NCI-H1417 treated with DMSO at 0.1 percent for 48 hours (cell line): ENCODE results near the gene RGS11.
"Not testable (repeated sequence)": the region's sequence is repeated elsewhere in the genome, so short reads cannot be mapped to it uniquely, and the experiment has no call there.

Experiments used
- DNase-seq: peaks from one replicate; lab custom pipeline; 2025; lab: John Stamatoyannopoulos, UW

The RGS11 gene

DNA sequence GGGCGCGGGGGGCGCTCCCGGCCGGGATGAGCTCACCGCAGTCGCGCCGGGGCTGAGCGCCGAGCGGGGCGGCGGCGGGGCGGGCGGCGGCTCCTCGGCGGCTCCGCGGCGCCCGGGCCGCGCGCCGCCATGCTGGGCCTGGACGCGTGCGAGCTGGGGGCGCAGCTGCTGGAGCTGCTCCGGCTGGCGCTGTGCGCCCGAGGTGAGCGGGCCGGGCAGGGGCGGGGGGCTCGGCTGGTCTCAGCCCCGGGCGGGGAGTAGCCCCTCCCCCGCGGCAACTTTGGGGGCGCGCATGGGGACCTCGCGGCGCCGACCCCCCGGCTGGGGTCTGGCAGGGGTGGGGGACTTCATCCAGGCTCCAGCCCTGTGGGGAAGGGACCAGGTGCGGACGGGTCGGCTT lies 4.8 kb upstream of the RGS11 start, which contains the start of gene ARHGDIG:
TSS of gene ARHGDIG (plus strand) at position 40 of the 400 bp plus-strand sequence. CDS start at position 130, 90 bp downstream.
- no peak for DNase-seq

DNA sequence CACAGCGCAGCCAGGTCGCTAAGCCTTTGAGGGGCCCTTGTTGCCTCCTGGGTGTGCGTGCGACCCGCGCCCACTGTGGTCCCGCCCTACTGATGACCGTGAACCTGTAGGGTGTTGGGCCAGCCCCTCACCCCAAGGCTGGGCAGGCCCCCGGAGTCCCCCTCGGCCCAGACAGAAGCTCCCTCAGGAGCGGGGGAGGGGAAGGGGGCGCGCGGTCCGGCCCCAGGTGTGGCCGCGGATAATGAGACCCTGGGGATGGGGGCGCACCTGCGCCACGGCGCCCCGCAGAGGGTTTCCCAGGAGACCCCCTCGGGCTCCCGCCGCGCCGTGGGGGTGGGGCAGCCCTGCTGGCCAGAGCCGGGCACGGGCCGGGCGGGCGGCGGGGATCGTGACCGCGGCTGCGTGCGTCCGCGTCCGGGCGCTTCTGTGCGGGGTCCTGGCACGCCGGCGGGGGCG lies 4.3 kb upstream of the RGS11 start:
- DNase-seq: no peak

DNA sequence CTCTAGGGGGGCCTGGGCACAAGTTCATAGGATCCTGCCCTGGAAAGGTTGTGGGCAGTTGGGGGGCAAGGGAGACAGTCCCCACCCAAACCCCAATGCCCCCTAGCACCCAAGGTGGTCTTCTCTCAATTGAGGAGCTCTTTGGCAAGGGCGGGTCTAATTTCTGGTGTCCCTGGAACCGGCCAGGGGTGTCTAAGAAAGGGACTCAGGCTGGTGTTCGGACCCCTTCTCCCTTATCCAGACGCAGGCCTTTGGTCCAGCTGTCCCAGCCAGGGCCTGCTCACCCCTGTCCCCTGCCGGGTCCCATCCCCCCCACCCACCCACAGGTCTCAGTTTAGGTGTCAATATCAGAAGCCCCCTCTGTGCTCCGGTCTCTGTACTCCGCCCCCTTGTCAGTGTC lies 3.8 kb upstream of the RGS11 start:
- no peak for DNase-seq

DNA sequence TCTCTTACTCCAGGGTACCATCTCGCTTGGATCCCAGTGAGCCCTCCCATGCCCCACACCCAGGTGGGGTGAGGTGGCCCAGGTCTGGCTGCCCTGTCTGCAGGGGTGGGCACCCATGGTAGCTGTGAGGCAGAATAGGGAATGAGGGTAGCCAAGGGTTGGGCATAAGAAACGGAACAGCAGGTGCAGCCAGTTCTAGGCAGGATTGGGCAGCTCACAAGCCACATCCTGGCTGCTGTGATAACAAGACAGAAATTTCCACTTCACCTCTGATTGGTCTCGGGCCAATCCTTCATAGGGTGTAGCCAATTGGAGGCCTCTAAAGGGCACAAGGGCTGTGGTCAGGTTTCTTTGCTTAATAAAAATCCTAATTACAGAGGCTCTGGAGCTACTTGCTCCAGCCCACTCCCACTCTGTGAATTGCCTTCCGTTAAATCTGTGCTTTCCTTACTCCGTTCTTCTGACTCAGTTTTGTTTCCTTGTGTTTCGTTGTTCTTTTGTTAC lies 3.2 kb upstream of the RGS11 start:
- DNase-seq: no peak

DNA sequence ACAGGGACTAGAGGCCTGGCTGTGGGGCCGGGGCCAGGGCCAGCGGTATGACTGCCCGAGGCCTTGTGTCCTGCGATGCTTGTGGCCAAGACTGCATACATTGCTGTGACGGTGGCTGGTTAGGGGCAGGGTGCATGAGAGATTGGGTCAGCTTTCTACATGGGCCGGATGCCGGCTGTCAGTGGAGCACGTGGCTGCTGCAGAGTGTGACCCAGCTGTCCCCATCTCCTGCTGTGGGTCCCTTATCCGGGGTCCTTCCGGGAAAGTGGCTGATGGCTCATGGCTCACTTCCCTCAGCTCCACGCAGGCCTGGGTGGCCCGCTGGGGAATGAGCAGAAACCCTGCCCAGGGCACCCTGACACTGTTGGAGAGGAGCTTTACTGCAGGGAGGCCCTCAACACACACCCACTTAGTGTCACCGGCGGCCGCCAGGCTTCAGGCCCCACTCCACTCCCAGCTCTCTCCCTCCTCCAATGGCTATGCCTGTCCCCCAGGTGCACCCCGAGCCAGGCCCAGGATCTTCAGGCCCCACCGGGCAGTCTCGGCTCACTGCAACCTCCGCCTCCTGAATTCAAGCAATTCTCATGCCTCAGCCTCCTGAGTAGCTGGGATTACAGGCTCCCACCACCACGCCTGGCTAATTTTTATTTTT lies 808 bp upstream of the RGS11 start:
- no peak for DNase-seq

DNA sequence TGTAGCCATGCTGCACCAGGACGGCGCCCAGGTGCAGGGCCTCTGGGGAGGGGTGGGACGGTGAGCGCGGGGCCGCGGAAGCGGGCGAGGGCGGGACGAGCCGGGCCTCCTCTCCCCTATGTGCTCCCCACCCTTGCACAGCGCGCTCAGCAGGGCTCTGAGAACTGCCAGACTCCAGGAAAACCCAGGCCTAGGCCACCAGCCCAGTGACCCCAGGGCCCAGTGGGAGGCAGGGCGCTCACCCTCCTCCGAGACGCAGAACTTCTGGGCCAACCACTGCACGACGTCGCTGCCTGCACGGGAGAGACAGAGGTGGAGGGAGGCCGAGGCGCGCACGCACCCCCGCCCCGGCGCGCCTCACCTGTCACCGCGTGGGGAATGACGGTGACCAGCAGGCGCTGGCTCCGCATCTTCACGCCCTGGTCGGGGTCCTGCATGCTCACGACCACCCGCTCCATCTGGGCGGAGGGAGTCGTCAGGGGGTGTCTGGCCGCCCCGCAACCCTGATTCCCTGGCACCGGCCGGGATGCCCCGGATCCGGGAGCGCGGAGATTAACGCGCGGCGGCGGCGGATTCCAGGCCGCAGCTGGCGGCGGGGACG lies 603 bp downstream of the RGS11 start:
- no peak for DNase-seq

DNA sequence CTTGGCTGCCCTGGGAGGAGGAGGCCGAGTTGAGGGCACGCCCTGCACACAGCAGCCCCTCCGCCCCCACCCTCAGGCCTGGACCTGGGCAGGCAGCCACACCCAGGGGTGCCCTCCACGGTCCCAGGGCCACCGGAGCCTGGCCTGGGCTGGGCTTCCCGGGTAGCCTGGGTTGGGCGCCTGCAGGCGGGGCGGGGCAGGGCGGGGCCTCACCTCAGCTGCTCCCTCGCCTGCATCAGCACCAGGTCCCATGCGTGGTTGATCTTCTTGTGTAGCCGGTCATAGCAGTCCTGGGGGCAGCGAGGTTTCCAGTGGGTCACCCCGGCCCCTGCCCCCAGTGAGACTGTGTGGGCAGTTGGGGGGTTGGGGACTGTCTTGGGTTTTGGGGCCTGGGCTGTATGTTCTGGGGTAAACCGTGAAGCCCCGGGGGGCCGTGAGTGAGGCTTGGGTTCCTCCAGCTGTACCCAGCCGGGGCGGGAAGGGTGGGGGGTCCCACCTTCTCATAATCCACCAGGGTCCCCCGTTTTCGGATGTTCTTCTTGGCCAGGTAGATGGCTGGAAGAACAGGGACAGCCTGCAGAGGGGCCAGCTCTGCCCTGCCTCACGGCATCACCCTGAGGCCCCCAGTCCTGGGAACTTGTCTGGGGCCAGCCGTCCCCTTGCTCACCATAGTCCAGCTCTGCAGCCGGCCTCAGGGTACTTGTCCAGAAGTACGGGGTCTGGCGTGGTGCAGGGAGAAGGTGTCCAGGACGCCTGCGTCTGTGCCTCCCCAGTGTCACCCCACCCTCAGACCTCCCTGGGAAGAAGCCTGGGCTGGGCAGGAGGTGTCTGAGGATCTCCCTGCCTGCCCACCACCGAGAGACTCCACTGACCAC lies 2.0 kb downstream of the RGS11 start:
- DNase-seq: no peak

DNA sequence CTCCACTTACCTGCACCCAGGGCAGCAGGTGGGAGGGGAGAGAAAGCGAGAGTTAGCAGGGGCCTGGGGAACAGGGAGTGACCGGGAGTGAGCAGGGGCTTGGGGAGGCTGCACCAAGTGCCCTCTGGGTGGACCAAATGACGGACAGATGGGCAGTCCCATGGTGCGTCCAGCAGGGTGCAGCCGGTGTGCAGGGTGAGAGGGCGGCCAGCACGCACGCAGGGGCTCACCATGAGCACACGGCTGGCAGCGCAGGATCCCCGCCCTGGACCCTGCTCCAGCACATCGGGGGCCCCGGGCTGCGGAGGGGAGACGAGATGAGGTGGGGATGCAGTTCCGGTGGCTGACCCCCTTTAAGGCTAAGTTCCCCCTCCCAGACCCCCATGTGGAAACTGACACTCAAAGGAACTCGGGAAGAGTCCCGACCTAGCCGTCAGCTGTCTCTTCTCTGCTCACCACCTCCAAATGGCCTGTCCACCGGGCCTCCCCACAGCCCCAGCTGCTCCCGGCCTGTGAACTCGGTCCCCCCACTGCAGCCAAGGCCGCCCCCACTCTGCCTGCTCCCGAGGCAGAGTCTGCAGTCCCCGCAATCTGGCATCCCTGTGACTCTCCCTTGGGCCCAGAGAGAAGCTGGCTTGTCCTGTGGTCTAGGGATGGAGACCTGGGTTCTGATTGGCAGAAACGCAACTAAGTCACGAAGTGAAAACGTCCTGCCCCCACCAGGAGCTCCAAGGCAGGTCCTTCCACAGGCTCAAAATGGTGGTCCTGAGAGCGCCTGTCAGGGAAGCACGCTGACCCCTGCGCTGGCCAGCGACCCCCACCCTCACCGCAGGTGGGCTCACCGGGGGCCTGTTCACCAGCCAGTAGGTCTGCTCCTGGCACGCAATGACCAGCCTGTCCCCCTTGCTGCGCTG lies 2.9 kb downstream of the RGS11 start:
- no peak for DNase-seq

DNA sequence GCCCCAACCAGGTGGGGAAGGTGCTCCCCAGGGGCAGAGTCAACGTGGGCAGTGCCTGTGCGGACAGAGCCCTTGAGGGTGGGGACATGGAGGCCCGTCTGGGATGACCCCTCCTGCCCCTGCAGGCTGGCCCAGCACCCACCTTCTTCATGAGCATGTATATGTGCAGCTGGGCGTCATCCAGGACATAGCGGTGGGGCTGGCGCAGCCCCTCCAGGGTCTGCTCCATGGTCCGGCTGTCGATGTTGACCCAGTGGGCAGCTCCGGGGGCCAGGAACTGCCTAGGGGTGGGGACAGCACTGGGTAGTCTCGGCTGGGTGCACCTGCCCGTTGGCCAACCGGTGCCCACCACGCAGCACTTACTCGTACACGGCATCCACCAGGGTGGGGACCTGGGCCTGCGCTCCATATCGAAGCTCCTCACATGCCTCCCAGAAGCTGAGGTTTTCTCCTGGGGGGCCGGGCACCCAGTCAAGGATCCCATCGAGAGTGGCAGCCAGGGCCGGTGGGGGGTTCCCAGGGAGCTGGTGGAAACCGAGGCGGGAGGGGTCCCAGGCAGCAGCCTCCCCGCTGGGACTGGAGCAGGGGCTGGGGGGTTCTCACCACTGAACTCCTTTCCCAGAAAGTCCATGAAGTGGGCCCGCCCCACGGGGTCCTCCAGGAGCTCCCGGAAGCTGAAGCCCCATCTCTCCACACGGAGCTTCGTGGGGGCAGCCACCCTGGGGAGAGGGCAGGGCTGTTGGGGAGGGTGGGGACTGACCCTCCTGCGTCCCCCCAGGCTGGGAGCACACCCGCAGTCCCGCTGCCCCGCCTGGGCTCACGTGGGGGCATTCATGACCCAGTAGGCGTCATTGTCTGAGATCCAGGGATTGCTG lies 5.1 kb downstream of the RGS11 start:
- no peak for DNase-seq

DNA sequence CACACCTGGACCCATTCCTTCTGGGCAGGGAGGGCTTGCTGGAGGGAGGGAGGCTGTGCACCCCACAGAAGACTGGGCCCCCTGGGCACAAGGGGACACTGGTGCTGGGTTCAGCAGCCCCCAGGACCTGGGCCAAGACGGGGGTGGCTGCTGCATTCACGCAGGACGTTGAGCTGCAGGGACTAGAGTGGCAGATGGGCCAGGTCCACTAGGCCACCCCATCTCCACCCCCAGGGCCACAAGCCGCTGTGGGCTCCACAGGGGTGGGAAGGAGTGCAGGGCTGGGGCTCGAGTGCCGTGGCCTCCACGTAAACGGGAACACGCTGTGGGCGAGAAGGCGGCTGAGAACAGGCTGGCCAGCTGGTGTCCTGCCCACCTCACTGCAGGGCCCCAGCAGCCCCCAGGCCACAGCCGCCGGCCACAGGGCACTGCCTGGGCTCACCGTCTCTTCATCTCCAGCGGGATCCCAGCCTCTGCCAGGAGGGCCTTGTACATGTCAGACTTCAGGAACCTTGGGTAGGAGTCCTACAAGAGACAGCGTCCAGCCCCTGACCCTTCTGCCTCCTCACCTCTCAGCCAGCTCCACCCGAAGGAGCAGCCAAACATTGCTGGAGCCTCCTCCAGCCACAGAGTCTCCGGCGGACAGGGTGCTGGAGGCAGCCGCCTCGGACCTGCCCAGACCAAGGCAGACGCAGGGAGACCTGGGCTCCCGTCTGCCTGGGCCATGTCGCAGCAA lies 6.5 kb downstream of the RGS11 start:
- DNase-seq: no peak

DNA sequence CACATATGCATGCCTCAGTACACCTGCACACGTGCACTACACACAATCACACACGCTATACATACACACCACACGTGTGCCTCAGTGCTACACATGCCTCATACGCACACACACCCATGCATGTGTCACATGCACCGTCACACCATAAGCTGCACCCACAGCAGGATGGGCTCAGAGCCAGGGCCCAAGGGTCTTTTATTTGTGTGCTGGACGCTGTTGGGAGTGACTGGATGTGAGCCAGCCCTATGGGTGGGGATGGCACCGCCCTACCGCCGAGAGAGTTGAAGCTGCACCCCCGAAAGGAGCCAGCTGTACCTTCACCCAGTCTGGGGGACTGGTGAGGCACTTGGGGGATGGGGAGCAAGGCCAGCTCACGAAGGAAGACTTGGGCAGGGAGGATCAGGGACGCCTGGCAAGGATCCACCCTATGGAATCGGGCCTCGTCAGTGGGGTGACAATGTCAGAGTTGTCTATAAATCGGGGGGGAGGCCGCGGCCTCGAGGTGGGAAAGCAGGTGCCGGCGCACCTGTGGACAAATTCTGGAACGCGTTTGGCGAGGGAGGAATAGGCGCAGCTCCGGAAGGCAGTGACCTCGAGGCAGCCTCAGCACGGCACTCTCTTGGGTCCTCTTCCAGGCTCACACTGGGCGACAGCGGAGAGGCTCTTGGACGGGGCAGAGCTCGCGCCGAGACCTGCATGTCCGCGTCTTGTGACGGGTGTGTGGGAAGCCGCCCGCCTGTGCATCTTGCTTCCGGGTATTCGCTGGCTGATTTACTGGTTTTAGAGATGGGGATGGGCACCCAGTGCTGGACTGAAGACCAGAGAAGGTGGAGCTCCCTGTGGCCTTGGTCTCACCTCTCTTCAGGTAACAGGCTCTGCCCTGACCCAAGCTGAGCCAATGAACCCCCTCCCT lies 7.3 kb downstream of the RGS11 start:
- no peak for DNase-seq

DNA sequence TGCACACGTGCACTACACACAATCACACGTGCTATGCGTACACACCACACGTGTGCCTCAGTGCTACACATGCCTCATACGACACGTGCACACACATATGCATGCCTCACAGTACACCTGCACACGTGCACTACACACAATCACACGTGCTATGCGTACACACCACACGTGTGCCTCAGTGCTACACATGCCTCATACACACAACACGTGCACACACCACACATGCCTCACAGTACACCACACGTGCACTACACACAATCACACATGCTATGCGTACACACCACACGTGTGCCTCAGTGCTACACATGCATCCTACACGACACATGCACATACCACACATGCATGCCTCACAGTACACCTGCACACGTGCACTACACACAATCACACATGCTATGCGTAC lies 8.2 kb downstream of the RGS11 start:
- not testable (repeated sequence) for DNase-seq

DNA sequence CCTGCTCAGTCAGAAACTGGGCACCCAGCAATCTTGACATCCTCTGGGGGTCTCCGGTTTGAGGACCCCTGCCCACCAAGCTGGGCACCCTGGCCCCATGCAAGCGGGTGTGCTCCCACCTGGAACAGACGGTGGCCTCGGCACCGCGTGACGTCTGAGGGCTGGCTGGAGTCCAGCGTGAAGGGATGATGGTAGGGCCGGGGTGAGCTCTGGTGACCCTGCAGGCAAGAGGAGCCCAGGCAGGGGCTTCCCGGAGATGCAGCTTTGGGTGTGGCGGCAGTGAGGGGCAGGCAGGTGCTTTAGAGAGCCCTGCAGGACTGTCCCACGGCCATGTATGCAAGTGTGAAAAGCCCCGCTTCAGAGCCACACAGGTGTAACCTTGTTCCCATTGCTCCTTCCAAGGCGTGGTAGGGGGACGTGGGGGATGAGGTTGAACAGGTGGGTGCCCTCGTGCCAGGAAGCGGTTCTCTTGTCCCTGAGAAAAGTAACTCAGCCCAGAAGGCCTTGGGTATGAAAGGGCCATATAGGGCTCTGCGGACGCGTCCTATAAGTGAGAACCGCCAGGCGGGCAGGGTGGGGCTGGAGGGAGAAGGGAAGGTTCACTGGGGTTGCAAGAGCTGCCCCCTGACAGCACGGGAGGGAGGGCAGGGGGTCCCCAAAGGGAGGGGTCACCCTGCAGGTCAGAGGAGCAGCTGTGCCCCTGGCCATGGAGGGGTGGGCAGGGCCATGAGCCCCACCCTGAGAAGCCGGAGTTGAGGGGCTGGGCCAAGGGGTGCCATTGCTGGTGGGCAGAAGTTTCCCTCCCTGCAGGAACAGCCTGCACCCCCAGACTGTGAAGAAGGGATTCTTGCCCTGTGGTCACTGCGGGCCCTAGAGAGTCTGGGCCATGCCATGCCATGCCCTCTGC lies 9.2 kb downstream of the RGS11 start:
- no peak for DNase-seq

DNA sequence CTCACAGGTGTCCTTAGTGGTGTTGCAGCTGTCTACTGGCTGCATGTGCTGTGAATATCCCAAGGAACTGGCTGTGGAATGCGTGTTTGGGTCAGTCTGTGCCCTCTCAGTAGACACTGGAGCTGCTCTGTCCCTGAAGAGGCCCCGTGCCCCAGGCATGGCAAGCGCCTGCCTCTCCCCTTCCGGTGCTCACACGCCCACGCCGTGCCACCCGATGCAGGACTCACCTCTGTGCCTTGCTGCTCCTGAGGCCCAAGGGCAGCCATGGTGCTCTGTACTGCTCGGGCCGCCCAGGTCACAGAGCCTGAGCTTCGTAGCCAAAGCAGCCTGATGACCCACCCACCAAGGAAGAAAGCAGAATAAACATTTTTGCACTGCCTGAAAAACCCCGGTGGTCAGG lies 10.0 kb downstream of the RGS11 start:
- no peak for DNase-seq

DNA sequence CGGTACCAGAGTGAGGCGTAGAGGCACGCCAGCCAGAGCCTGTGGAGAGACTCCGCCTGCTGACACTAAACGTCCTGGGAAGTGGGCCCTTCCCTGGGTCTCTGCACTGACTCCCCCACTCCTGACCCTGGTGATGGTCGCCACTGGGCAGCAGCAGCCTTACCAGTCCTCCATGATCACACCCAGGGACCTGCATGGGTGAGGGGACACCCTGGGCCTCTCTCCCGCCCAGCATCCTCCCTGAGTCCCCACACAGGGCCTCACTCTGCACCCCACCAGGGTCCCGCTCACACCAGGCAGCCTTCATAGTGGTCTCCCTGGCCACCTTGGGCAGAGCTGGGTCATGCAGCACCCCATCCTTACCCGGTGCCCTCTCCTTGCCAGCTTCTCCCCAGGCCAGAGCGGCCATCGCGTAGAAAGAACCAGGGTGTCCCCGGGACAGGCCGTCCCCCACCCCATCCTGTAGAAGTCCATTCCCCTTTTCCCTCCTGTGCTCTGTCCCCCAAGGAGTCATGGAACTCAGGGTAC lies 10.7 kb downstream of the RGS11 start:
- no peak for DNase-seq

DNA sequence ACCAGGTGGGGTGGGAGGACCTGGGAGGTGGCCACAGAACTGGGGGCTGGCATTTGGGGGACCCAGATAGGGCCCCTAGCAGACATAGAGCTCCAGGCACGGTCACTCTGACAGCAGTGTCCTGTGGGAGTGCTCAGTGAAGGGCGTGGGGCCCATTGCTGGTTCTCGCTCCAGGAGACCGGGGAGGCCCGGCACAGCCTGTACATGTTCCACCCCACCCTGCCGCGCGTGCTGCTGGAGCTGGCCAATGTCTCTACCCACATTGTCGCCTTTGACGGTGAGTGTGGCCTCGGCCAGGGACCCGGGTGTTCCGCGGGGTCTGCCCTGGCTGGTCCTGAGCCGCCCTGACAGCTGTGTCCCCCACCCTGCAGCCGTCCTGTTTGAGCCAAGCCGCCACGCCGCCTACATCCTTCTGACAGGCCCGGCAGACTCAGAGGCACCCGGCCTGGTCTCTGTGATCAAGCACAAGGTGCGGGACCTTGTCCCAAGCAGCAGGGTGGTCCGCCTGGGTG lies 11.2 kb downstream of the RGS11 start:
- DNase-seq: no peak

DNA sequence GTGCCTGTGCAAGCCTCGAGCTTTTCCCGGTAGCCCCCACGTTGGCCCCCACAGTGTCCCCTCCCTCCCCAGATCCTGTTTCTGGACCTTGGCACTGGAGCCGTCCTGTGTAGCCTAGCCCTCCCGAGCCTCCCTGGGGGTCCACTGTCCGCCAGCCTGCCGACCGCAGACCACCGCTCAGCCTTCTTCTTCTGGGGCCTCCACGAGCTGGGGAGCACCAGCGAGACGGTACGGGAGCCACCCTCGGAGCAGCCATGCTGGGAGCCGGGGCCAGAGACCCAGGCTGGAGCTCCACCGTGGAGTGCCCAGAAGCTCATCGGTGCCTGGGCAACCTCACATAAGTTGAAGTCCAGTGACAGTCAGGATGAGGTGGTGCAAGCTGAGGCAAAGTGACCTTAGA lies 11.8 kb downstream of the RGS11 start:
- DNase-seq: no peak
